ENCODE results near the gene ARMC6. TPM values are rescaled to one million over a fixed set of nuclear protein-coding genes. Genes with fewer than 3 reads are reported as not detected.

ARMC6 gene
- total and polyA plus RNA-seq, 4 donors = 23.9 to 38.3 (median 29.9) TPM

DNA sequence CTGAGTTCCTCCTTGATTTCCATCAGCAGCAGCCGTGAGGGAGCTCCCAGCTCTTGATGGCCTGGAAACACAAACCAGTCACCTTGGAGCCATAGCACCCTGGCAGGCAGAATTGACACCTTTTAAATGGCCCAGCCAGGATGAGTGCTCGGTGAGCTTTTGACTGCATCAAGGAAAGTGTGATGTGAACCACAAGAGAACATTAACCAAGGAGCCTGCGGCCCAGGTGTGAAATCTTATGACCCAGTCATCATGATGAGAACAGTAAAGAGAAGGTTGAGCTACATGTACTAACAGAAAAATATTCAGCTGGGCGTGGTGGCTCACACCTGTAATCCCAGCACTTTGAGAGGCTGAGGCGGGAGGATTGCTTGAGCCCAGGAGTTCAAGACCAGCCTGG lies 22.9 kb upstream of the ARMC6 start:
- DNase-seq (ENCODE audit: low spot score) = no peak
- TF ChIP-seq SP1 (IDR thresholded peaks at IDR 0.05) = no peak
- TF ChIP-seq, protein P1, sequence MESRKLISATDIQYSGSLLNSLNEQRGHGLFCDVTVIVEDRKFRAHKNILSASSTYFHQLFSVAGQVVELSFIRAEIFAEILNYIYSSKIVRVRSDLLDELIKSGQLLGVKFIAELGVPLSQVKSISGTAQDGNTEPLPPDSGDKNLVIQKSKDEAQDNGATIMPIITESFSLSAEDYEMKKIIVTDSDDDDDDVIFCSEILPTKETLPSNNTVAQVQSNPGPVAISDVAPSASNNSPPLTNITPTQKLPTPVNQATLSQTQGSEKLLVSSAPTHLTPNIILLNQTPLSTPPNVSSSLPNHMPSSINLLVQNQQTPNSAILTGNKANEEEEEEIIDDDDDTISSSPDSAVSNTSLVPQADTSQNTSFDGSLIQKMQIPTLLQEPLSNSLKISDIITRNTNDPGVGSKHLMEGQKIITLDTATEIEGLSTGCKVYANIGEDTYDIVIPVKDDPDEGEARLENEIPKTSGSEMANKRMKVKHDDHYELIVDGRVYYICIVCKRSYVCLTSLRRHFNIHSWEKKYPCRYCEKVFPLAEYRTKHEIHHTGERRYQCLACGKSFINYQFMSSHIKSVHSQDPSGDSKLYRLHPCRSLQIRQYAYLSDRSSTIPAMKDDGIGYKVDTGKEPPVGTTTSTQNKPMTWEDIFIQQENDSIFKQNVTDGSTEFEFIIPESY (IDR thresholded peaks at IDR 0.05) = no peak
- TF ChIP-seq, protein P2, sequence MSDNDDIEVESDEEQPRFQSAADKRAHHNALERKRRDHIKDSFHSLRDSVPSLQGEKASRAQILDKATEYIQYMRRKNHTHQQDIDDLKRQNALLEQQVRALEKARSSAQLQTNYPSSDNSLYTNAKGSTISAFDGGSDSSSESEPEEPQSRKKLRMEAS (IDR thresholded peaks at IDR 0.05) = no peak
- no peak for TF ChIP-seq FOXA2 (IDR thresholded peaks at IDR 0.05)
- no peak for TF ChIP-seq HNF4A (conservative IDR thresholded peaks at IDR 0.05)
- TF ChIP-seq GABPA (IDR thresholded peaks at IDR 0.05 in 1 of 2, conservative IDR thresholded peaks at IDR 0.05 in 1 of 2) = no peak
- no peak for TF ChIP-seq EGR1 (IDR thresholded peaks at IDR 0.05; ENCODE audit: low read depth in 2 of 2)
- no peak for TF ChIP-seq TAF1 (conservative IDR thresholded peaks at IDR 0.05)
- TF ChIP-seq, protein P3, sequence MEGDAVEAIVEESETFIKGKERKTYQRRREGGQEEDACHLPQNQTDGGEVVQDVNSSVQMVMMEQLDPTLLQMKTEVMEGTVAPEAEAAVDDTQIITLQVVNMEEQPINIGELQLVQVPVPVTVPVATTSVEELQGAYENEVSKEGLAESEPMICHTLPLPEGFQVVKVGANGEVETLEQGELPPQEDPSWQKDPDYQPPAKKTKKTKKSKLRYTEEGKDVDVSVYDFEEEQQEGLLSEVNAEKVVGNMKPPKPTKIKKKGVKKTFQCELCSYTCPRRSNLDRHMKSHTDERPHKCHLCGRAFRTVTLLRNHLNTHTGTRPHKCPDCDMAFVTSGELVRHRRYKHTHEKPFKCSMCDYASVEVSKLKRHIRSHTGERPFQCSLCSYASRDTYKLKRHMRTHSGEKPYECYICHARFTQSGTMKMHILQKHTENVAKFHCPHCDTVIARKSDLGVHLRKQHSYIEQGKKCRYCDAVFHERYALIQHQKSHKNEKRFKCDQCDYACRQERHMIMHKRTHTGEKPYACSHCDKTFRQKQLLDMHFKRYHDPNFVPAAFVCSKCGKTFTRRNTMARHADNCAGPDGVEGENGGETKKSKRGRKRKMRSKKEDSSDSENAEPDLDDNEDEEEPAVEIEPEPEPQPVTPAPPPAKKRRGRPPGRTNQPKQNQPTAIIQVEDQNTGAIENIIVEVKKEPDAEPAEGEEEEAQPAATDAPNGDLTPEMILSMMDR (IDR thresholded peaks at IDR 0.05; ENCODE audit: low read depth, low read length, missing input control) = no peak
- no peak for TF ChIP-seq RXRA (IDR thresholded peaks at IDR 0.05)
- no peak for TF ChIP-seq NR2F2 (IDR thresholded peaks at IDR 0.05)
- no peak for TF ChIP-seq RAD21 (IDR thresholded peaks at IDR 0.05)
- TF ChIP-seq JUND (IDR thresholded peaks at IDR 0.05) = no peak
- TF ChIP-seq YY1 (IDR thresholded peaks at IDR 0.05) = no peak
- TF ChIP-seq, protein P4, sequence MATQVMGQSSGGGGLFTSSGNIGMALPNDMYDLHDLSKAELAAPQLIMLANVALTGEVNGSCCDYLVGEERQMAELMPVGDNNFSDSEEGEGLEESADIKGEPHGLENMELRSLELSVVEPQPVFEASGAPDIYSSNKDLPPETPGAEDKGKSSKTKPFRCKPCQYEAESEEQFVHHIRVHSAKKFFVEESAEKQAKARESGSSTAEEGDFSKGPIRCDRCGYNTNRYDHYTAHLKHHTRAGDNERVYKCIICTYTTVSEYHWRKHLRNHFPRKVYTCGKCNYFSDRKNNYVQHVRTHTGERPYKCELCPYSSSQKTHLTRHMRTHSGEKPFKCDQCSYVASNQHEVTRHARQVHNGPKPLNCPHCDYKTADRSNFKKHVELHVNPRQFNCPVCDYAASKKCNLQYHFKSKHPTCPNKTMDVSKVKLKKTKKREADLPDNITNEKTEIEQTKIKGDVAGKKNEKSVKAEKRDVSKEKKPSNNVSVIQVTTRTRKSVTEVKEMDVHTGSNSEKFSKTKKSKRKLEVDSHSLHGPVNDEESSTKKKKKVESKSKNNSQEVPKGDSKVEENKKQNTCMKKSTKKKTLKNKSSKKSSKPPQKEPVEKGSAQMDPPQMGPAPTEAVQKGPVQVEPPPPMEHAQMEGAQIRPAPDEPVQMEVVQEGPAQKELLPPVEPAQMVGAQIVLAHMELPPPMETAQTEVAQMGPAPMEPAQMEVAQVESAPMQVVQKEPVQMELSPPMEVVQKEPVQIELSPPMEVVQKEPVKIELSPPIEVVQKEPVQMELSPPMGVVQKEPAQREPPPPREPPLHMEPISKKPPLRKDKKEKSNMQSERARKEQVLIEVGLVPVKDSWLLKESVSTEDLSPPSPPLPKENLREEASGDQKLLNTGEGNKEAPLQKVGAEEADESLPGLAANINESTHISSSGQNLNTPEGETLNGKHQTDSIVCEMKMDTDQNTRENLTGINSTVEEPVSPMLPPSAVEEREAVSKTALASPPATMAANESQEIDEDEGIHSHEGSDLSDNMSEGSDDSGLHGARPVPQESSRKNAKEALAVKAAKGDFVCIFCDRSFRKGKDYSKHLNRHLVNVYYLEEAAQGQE (IDR thresholded peaks at IDR 0.05) = no peak
- no peaks in the 10 kb centered on the region for H3K9me3 ChIP-seq (ENCODE audit: control insufficient read depth in 4 of 4, low read length in 3 of 4)
- no peaks in the 10 kb centered on the region for H3K27me3 ChIP-seq (ENCODE audit: control insufficient read depth in 4 of 4, insufficient read depth in 4 of 4, low read length in 3 of 4)
- no peak overlapping the region for H3K4me3 ChIP-seq (ENCODE audit: low read depth in 1 of 3, low read length in 3 of 3)
- 93% methylated on average over 5 of the region's 5 CpGs for WGBS
- H3K36me3 ChIP-seq (ENCODE audit: control insufficient read depth in 4 of 4, insufficient read depth in 3 of 4, low read depth in 1 of 4, low read length in 3 of 4) = peaks cover 19 to 59% (median 45%) of the 10 kb centered on the region in 4 donors
- no peaks in the 10 kb centered on the region for H3K4me1 ChIP-seq (ENCODE audit: control insufficient read depth in 4 of 4, insufficient read depth in 4 of 4, low read length in 3 of 4)
- no peak overlapping the region for H3K9ac ChIP-seq (ENCODE audit: low read depth in 1 of 2, low read length in 2 of 2)
- no peak overlapping the region for H3K27ac ChIP-seq (ENCODE audit: low read depth in 1 of 2, low read length in 2 of 2)

DNA sequence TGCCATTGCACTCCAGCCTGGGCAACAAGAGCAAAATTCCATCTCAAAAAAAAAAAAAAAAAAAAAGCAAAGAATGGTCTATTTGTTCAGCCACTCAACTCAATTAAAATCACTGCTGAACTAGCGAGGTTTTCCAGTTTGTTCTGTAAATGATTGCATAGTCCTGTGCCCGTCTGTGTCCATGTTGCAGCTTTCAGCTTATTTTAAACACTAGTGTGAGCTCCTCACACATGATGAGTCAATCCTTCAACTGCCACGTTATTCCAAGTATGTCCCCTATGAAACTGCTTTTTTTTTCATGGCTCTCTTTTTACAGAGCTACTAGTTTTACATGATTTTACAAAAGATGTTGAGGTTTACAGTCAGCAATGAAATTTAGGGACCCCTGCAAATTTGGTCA lies 12.3 kb upstream of the ARMC6 start:
- Histone ChIP-seq H3K36me3 (ENCODE audit: control insufficient read depth in 4 of 4, insufficient read depth in 3 of 4, low read depth in 1 of 4, low read length in 3 of 4) (peaks cover 7 to 49% (median 35%) of the 10 kb centered on the region in 4 donors), H3K27ac (ENCODE audit: low read depth in 1 of 2, low read length in 2 of 2) (peak overlapping the region in 1 of 2 donors; percentile 19), H3K9me3 (ENCODE audit: control insufficient read depth in 4 of 4, low read length in 3 of 4) (no peaks in the 10 kb centered on the region), H3K4me1 (ENCODE audit: control insufficient read depth in 4 of 4, insufficient read depth in 4 of 4, low read length in 3 of 4) (peaks cover 1 to 11% (median 9%) of the 10 kb centered on the region in 4 donors), H3K9ac (ENCODE audit: low read depth in 1 of 2, low read length in 2 of 2) (no peak overlapping the region), H3K27me3 (ENCODE audit: control insufficient read depth in 4 of 4, insufficient read depth in 4 of 4, low read length in 3 of 4) (no peaks in the 10 kb centered on the region), H3K4me3 (ENCODE audit: low read depth in 1 of 3, low read length in 3 of 3) (no peak overlapping the region)
- DNase-seq (ENCODE audit: low spot score) = no peak
- WGBS = 30% methylated on average over 3 of the region's 3 CpGs
- TF ChIP-seq RAD21 (IDR thresholded peaks at IDR 0.05) = no peak
- TF ChIP-seq, protein P5, sequence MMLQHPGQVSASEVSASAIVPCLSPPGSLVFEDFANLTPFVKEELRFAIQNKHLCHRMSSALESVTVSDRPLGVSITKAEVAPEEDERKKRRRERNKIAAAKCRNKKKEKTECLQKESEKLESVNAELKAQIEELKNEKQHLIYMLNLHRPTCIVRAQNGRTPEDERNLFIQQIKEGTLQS (IDR thresholded peaks at IDR 0.05) = no peak
- TF ChIP-seq HNF4A (conservative IDR thresholded peaks at IDR 0.05) = peak in 1 of 2 donors; percentile 8
- TF ChIP-seq, protein P2 (IDR thresholded peaks at IDR 0.05) = no peak
- TF ChIP-seq TAF1 (conservative IDR thresholded peaks at IDR 0.05) = no peak
- TF ChIP-seq FOXA2 (IDR thresholded peaks at IDR 0.05) = no peak
- no peak for TF ChIP-seq EGR1 (IDR thresholded peaks at IDR 0.05; ENCODE audit: low read depth in 2 of 2)
- TF ChIP-seq GABPA (IDR thresholded peaks at IDR 0.05 in 1 of 2, conservative IDR thresholded peaks at IDR 0.05 in 1 of 2) = no peak
- TF ChIP-seq FOXA1 (IDR thresholded peaks at IDR 0.05) = no peak
- TF ChIP-seq JUND (IDR thresholded peaks at IDR 0.05) = no peak
- TF ChIP-seq, protein P4 (IDR thresholded peaks at IDR 0.05) = no peak
- TF ChIP-seq, protein P1 (IDR thresholded peaks at IDR 0.05) = no peak
